Hindlimb muscle (tissue), 1 donor: Measurements from ENCODE around the gene BLVRA. TPM values are rescaled to one million over a fixed set of nuclear protein-coding genes. Genes with fewer than 3 reads are reported as not detected.
"Not testable (repeated sequence)": the region's sequence is repeated elsewhere in the genome, so short reads cannot be mapped to it uniquely, and the experiment has no call there.

Experiments used
- DNase-seq: peaks from one replicate; pipeline ENCODE4 v3.0.0-alpha.2; 2013
- polyA plus RNA-seq: library from polyadenylated mRNA; unstranded; fragments of 120-200 nt; gene quantifications from one replicate; pipeline ENCODE4 v1.2.1, GENCODE V29; 2013; ENCODE audit not compliant: insufficient read length

Gene BLVRA
- polyA plus RNA-seq, 1 donor, result 29.3 TPM

DNA sequence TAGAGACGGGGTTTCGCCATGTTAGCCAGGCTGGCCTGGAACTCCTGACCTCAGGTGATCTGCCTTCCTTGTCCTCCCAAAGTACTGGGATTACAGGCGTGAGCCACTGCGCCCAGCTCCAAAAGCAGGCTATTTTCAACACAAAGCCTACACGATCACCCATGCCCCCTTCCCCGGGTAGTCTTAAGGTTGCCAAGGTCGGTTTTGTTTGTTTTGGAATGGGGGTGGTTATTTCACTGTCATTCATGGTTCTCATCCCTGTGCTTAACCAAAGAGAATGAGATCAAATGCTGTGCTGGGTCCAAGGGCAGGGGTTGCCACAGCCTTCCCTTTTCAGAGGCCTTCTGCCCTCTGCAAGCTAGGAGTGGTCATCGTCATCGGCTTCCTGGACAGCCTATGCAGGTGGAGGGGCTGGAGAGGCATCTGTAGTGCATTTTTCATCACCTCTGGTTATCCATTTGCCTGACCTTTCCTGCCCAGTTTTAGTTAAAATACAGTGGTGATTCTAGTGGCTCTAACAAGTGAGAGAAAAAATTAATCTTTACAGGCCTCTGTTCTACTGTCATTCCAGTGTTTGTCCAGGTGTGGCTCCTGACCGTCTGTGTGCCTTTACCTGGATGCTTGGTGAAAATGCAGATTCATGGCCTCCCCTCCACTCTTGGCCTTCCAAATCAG, 11.4 kb downstream of the BLVRA start:
- DNase-seq, result no peak

DNA sequence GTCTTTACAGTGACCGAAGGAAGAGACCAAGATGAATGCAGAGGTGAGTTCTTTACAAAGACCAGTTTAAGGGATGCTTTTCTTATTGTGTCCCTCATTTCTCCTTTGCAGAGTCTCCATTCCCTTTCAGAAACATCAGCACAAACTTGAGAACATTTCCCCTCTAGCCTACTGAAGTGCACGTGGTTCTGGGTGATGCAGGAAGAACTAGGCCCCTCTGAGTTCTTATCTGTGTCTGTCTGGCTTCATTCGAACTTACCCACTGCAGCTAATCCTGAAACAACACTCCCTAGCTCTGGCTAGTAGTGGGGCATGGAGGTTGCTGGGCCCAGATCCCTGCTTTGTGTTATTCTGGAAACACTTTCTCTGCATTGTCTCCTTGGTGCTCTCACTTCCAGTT, 12.6 kb downstream of the BLVRA start:
- DNase-seq, result no peak

DNA sequence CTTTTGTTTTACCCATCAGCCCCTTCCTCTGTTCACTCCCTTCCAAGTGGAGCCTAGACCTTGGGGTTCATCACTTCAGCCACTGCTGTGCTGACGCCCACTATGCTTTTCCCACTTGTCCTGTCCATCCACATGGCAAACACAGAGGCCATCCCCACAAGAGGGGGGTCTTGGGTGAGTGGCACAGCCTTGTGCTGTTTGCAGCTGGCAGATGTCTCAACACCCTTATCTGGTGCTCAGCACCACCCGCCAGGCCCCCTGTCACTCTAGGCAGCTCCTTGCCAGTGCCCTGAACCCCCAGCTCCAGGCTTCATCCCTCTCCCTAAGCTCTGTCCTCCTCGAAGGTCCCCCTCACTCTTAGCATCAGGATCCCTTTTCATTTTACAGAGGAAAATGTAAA, 13.1 kb downstream of the BLVRA start:
- DNase-seq, result no peak

- DNase-seq, result not testable (repeated sequence)
Measured at GRCh38 chr7:43773268-43773667, 14.8 kb downstream of the BLVRA start.

DNA sequence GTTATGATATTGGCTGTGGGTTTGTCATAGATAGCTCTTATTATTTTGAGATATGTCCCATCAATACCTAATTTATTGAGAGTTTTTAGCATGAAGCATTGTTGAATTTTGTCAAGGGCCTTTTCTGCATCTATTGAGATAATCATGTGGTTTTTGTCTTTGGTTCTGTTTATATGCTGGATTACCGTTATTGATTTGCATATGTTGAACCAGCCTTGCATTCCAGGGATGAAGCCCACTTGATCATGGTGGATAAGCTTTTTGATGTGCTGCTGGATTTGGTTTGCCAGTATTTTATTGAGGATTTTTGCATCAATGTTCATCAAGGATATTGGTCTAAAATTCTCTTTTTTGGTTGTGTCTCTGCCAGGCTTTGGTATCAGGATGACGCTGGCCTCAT, 16.8 kb downstream of the BLVRA start:
- not testable (repeated sequence) for DNase-seq

DNA sequence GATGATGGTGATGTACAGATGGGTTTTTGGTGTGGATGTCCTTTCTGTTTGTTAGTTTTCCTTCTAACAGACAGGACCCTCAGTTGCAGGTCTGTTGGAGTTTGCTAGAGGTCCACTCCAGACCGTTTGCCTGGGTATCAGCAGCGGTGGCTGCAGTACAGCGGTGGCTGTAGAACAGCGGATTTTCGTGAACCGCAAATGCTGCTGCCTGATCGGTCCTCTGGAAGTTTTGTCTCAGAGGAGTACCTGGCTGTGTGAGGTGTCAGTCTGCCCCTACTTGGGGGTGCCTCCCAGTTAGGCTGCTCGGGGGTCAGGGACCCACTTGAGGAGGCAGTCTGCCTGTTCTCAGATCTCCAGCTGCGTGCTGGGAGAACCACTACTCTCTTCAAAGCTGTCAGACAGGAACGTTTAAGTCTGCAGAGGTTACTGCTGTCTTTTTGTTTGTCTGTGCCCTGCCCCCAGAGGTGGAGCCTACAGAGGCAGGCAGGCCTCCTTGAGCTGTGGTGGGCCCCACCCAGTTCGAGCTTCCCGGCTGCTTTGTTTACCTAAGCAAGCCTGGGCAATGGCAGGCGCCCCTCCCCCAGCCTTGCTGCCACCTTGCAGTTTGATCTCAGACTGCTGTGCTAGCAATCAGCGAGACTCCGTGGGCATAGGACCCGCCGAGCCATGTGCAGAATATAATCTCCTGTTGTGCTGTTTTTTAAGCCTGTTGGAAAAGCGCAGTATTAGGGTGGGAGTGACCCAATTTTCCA, 20.0 kb downstream of the BLVRA start:
- not testable (repeated sequence) for DNase-seq

- DNase-seq, result no peak
Measured at GRCh38 chr7:43779045-43779812, 20.7 kb downstream of the BLVRA start.

DNA sequence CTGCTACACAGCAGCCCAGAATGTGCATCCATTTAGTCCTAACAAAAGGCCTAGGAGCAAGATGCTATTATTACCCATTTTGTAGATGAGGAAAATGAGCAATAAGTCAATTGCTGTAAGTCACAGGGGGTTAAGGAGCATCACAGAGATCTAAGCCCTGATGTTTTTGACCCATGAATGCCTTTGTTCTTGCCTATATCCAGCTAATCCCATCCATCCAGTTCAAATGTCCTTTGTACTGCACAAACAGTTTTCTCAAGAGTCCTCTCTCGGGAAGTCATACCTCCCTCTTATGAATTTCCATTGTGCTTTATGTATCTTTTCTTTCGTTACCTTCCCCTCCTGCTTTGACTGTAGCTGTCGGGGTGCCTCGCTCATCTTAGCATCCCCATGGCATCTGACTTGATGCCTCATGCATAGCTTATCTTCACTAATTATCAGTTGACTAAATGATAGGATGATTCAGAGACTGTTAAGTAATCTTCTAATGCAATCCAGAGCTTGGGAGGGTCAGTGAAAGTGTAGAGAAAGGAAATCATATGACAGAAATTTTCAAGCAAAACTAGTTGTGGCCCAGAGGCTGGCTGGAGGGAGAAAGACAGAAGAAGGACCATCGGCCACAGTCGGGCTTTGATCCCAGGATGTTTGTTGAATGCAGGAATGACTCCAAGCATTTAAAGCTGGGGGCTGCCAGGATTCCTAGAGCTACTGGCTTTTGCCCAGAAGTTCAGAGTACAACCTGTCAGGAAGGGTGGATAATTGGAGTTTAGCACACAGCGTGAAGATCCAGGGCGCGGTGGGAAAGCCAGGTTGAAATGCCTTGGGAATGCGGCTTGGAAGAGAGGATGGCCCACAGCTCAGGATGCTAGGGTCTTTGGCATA, 23.5 kb downstream of the BLVRA start:
- DNase-seq, result no peak

GRCh38 chr7:43782768-43783555, 24.5 kb downstream of the BLVRA start:
- no peak for DNase-seq

- DNase-seq, result no peak
Measured at GRCh38 chr7:43784030-43784584, 25.6 kb downstream of the BLVRA start.

- not testable (repeated sequence) for DNase-seq
Measured at GRCh38 chr7:43784585-43785087, 26.2 kb downstream of the BLVRA start.

DNA sequence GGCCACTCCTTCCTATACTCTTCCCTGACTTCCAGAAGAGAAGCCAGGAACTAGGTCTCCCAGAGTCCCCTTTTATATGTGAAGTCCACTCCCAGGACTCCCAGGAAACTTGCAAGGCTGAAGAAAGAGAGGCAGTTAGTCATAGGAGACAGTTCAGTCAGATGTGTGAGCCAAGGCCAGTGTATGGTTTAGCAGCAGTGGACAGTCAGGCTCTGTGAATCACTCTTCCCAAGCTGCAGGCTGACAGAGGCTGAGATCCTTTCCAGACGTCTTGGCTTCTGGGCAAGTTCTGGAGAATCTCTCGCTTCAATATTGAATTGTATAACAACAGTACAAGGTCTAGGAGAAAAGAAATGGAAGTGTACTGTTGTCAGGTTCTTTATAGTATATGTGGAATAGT, 26.9 kb downstream of the BLVRA start:
- DNase-seq, result peak; percentile 51

DNA sequence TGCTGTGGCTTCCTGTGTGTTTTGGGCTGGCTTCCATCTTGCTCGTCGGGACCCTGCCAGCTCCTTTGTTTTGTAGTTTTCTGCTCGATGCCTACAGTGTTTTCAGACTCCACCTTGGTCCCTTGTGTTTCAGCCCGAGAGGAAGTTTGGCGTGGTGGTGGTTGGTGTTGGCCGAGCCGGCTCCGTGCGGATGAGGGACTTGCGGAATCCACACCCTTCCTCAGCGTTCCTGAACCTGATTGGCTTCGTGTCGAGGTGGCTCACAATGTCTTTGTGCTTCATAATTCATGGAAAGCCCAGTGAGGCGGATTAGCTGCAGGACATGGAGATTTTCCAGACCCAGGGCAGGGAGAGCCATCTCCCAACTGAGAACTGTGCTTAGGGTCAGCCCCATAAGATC, 29.3 kb downstream of the BLVRA start:
- no peak for DNase-seq

- no peak for DNase-seq
Measured at GRCh38 chr7:43790006-43790405, 31.5 kb downstream of the BLVRA start.

DNA sequence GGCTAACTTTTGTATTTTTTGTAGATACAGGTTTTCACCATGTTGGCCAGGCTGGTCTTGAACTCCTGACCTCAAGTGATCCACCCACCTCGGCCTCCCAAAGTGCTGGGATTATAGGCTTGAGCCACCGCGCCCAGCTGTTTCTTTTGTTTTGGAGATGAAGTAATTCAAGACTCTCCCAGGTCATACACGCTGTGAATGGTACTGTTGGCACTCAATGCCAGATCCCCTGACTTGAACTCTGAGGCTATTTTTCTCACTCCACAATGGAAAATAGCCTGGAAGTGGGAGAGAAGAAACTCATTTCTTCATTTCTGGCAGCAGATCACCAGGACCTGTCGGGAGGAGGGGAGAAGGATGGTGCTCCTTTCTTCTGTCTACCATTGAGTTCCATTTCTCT, 32.4 kb downstream of the BLVRA start:
- no peak for DNase-seq

DNA sequence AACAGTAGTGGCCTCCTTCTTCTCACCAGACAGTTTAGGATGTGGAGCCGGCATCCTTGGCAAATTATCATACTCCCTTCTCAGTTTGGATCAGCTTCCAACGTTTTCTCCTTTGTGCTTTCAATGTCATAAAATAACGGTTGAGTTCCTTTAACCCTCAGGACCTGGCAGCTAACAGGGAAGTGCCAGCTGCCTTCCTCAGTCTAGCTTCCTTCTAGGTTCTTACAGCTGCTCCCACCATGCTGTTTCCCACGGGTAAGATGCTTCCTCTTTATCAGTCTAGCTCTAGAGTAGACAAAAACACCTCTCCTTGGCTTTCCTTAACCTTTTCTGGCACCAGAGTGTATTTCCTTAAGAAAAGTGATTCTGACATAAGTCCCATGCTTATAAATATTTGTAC, 33.2 kb downstream of the BLVRA start:
- peak; percentile 6 for DNase-seq

- no peak for DNase-seq
Measured at GRCh38 chr7:43792471-43793150, 34.1 kb downstream of the BLVRA start.

DNA sequence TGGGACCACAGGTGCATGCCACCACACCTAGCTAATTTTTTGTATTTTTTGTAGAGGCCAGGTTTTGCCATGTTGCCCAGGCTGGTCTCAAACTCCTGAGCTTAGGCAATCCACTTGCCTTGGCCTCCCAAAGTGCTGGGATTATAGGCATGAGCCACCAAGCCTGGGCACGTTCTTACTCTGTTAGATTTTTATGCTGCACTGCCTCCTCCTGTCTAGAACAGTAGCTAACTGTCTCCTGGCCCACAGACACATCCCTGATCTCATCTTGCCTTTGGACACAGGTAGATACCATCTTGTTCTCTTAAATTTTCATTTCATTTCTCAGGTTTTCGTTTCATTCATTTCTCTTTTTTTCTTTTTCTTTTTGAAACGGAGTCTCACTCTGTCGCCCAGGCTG, 41.1 kb downstream of the BLVRA start:
- DNase-seq, result no peak

DNA sequence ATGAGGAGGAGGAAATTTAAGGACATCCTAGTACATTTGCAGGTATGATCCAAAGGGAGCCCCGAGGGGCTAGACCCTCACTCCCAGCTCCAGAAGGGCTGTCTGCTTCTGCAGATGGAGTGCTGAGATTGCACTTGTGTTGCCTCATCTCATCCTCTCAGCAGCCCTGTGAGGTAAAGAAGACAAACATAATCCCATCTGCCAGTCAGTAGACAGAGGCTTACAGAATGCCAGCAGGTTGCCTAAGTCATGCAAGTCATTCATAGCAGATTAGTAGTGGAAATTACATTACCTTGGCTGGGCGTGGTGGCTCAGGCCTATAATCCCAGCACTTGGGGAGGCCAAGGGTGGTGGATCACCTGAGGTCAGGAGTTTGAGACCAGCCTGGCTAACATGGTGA, 45.4 kb downstream of the BLVRA start:
- no peak for DNase-seq

- no peak for DNase-seq
Measured at GRCh38 chr7:43808410-43808809, 49.9 kb downstream of the BLVRA start.
